ENCODE results near the gene BNIP1.

The BNIP1 gene

DNA sequence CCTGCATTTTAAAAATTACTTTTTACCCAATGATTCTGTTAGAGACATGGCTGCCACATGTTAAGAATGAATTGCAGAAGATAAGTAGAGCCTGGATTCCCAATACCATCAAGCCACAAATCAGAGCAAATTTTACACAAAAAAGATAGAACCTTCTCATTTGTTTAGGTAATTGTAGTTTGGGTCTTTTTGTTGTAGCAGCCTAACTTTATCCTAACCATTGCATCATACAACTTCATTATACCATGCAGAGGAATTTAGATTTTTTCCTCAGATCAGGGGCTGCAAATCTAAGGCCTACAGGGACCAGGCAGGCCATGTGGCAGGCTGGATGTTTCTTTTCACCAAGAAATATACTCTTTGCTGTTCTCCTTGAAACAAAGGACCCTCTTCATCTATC is 56.0 kb downstream of the BNIP1 start:
- Histone ChIP-seq H2BK5ac (ENCODE audit: low read depth, low read length, poor library complexity) (no peak overlapping the region), H3K27ac (ENCODE audit: low read depth, low read length) (no peak overlapping the region), H3K4me1 (ENCODE audit: control insufficient read depth in 1 of 2, insufficient read depth in 2 of 2, low read length in 2 of 2) (no peaks in the 10 kb centered on the region), H3K23ac (ENCODE audit: low read length) (no peak overlapping the region), H3K4me3 (ENCODE audit: low read depth, low read length) (no peak overlapping the region), H3K79me2 (ENCODE audit: control insufficient read depth, insufficient read depth, low read length, poor library complexity) (no peaks in the 10 kb centered on the region), H3K27me3 (ENCODE audit: insufficient read depth, low read length) (no peaks in the 10 kb centered on the region), H3K4ac (ENCODE audit: low read depth, low read length) (no peak overlapping the region), H3K4me2 (ENCODE audit: low read length) (no peak overlapping the region), H4K8ac (ENCODE audit: low read depth, low read length) (no peak overlapping the region), H3K14ac (ENCODE audit: low read length) (no peak overlapping the region), H3K18ac (ENCODE audit: low read length) (no peak overlapping the region), H3K9me3 (ENCODE audit: insufficient read depth, low read depth, low read length) (peaks cover 6% of the 10 kb centered on the region), H2AK5ac (ENCODE audit: low read length) (no peak overlapping the region), H2AFZ (ENCODE audit: insufficient read depth, low read length, poor library complexity) (no peak overlapping the region), H4K91ac (ENCODE audit: low read depth, low read length) (no peak overlapping the region), H2BK120ac (ENCODE audit: insufficient read depth, low read length, poor library complexity) (no peak overlapping the region), H3K36me3 (ENCODE audit: control insufficient read depth in 1 of 2, insufficient read depth in 2 of 2, low read length in 2 of 2) (no peaks in the 10 kb centered on the region), H4K12ac (ENCODE audit: low read depth, low read length) (no peak overlapping the region), H3K9ac (ENCODE audit: low read length) (no peak overlapping the region), H3K79me1 (ENCODE audit: low read length) (no peaks in the 10 kb centered on the region), H2BK12ac (ENCODE audit: low read length) (no peak overlapping the region)
- no peak for DNase-seq

DNA sequence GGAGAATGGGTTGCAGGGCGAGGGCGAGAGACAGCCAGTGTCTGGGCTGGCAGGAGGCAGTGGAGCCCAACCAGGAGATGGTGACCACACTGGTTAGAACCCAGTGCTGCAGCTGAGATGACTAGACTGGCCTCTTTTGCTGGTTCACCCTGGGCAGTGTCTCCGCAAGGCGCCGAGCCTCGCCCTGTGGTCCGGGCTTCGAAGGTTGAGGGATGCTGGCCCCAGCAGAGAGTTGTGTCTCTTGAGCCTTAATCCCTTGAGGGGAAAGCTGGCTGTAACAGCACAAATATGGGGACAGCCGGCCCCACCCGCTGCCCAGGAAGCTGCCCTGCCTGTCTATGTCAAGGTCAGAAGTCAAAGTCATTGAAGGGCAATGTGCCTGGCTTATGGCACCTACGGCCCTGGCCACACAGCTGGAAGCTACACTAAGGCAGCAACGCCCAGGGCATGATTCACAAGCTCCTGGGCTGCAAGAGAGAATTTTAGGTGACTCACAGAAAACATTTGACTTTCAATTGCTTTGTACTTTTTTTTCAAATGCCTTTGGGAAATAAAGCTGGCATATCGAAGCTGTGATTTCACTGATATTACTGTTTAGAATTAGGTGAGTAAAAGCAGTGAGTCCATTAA is 57.4 kb downstream of the BNIP1 start:
- H2AFZ ChIP-seq (ENCODE audit: insufficient read depth, low read length, poor library complexity), result no peak overlapping the region
- peaks cover 8% of the 10 kb centered on the region for H3K9me3 ChIP-seq (ENCODE audit: insufficient read depth, low read depth, low read length)
- peak; percentile 41 to 70 for DNase-seq
- no peak overlapping the region for H3K18ac ChIP-seq (ENCODE audit: low read length)
- H3K14ac ChIP-seq (ENCODE audit: low read length), result no peak overlapping the region
- no peak overlapping the region for H3K4me3 ChIP-seq (ENCODE audit: low read depth, low read length)
- H3K4ac ChIP-seq (ENCODE audit: low read depth, low read length), result no peak overlapping the region
- no peaks in the 10 kb centered on the region for H3K4me1 ChIP-seq (ENCODE audit: control insufficient read depth in 1 of 2, insufficient read depth in 2 of 2, low read length in 2 of 2)
- H3K36me3 ChIP-seq (ENCODE audit: control insufficient read depth in 1 of 2, insufficient read depth in 2 of 2, low read length in 2 of 2), result no peaks in the 10 kb centered on the region
- H3K23ac ChIP-seq (ENCODE audit: low read length), result no peak overlapping the region
- no peak overlapping the region for H2BK5ac ChIP-seq (ENCODE audit: low read depth, low read length, poor library complexity)
- H3K9ac ChIP-seq (ENCODE audit: low read length), result no peak overlapping the region
- H4K8ac ChIP-seq (ENCODE audit: low read depth, low read length), result no peak overlapping the region
- no peak overlapping the region for H2BK12ac ChIP-seq (ENCODE audit: low read length)
- H3K79me1 ChIP-seq (ENCODE audit: low read length), result no peaks in the 10 kb centered on the region
- no CpG with 5 or more reads among the region's 13 CpGs for WGBS (ENCODE audit: extremely low coverage, insufficient coverage, insufficient read length)
- no peaks in the 10 kb centered on the region for H3K27me3 ChIP-seq (ENCODE audit: insufficient read depth, low read length)
- H2AK5ac ChIP-seq (ENCODE audit: low read length), result no peak overlapping the region
- H4K91ac ChIP-seq (ENCODE audit: low read depth, low read length), result no peak overlapping the region
- no peaks in the 10 kb centered on the region for H3K79me2 ChIP-seq (ENCODE audit: control insufficient read depth, insufficient read depth, low read length, poor library complexity)
- no peak overlapping the region for H3K4me2 ChIP-seq (ENCODE audit: low read length)
- no peak overlapping the region for H3K27ac ChIP-seq (ENCODE audit: low read depth, low read length)
- H2BK120ac ChIP-seq (ENCODE audit: insufficient read depth, low read length, poor library complexity), result no peak overlapping the region
- H4K12ac ChIP-seq (ENCODE audit: low read depth, low read length), result no peak overlapping the region

DNA sequence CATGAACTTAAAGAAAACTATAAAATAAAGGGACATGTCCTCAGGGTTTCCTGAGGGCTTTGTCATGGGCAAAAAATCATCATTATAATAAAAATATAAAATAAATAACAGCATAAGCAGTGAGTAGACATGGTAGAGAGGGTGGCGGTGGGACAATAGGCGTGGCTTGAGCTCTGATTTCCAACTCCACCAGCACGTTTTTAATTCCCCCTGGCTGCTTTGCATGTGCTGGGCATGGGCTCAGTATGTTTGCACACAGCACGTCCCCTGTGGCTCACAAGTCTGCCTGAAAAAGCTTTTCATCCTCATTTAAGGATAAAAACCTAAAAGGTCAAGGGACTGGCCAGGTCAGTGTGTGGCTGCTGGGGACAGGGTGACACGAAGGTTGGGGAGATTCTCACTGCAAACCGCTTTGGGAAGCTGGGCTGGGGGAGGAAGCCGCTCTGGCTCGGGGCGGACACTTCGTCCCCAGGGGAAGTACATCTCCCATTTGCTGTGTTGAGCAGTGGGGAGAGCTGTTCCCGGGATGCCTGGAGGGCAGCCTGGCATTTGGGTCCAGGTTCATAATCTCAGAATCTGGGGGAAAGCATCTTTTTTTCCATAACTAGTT is 58.0 kb downstream of the BNIP1 start:
- Histone ChIP-seq H3K79me2 (ENCODE audit: control insufficient read depth, insufficient read depth, low read length, poor library complexity) (no peaks in the 10 kb centered on the region), H3K23ac (ENCODE audit: low read length) (no peak overlapping the region), H3K36me3 (ENCODE audit: control insufficient read depth in 1 of 2, insufficient read depth in 2 of 2, low read length in 2 of 2) (no peaks in the 10 kb centered on the region), H3K14ac (ENCODE audit: low read length) (no peak overlapping the region), H2BK12ac (ENCODE audit: low read length) (no peak overlapping the region), H3K4me2 (ENCODE audit: low read length) (no peak overlapping the region), H2BK5ac (ENCODE audit: low read depth, low read length, poor library complexity) (no peak overlapping the region), H3K4ac (ENCODE audit: low read depth, low read length) (no peak overlapping the region), H3K27me3 (ENCODE audit: insufficient read depth, low read length) (no peaks in the 10 kb centered on the region), H4K8ac (ENCODE audit: low read depth, low read length) (no peak overlapping the region), H3K18ac (ENCODE audit: low read length) (no peak overlapping the region), H3K79me1 (ENCODE audit: low read length) (no peaks in the 10 kb centered on the region), H2AFZ (ENCODE audit: insufficient read depth, low read length, poor library complexity) (no peak overlapping the region), H4K12ac (ENCODE audit: low read depth, low read length) (no peak overlapping the region), H3K9me3 (ENCODE audit: insufficient read depth, low read depth, low read length) (peaks cover 8% of the 10 kb centered on the region), H3K9ac (ENCODE audit: low read length) (no peak overlapping the region), H2BK120ac (ENCODE audit: insufficient read depth, low read length, poor library complexity) (no peak overlapping the region), H2AK5ac (ENCODE audit: low read length) (no peak overlapping the region), H3K4me1 (ENCODE audit: control insufficient read depth in 1 of 2, insufficient read depth in 2 of 2, low read length in 2 of 2) (no peaks in the 10 kb centered on the region), H3K27ac (ENCODE audit: low read depth, low read length) (no peak overlapping the region), H3K4me3 (ENCODE audit: low read depth, low read length) (no peak overlapping the region), H4K91ac (ENCODE audit: low read depth, low read length) (no peak overlapping the region)
- no CpG with 5 or more reads among the region's 11 CpGs for WGBS (ENCODE audit: extremely low coverage, insufficient coverage, insufficient read length)
- no peak for DNase-seq

DNA sequence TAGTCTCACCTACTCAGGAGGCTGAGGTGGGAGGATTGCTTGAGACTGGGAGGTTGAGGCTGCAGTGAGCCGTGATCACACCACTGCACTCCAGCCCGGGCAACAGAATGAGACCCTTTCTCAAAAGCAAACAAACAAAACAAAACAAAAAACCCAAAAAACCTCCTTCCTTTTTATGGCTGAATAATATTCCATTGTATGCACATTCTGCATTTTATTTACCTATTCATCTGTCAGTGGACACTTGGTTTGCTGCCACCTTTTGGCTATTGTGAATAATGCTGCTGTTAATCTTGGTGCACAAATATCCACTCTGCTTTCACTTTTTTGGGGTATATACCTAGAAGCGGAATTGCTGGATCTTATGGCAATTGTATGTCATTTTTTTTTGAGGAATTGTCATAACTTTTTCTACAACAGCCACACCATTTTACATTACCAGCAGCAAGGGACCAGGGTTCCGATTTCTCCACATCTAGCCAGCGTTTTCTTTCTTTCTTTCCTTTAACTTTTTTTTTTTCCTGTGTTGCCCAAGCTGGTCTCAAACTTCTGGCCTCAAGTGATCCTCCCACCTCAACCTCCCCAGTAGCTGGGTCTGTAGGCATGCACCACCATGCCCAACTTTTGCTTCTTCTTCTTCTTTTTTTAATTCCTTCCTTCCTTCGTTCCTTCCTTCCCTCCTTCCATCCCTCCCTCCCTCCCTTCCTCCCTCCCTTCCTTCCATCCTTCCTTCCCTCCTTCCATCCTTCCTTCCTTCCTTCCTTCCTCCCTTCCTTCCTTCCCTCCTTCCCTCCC is 60.1 kb downstream of the BNIP1 start:
- H3K79me1 ChIP-seq (ENCODE audit: low read length), result no peaks in the 10 kb centered on the region
- no peak overlapping the region for H2BK5ac ChIP-seq (ENCODE audit: low read depth, low read length, poor library complexity)
- no peak overlapping the region for H2BK120ac ChIP-seq (ENCODE audit: insufficient read depth, low read length, poor library complexity)
- 95% methylated on average over 1 of the region's 6 CpGs for WGBS (ENCODE audit: extremely low coverage, insufficient coverage, insufficient read length)
- H4K8ac ChIP-seq (ENCODE audit: low read depth, low read length), result no peak overlapping the region
- H3K4ac ChIP-seq (ENCODE audit: low read depth, low read length), result no peak overlapping the region
- no peak overlapping the region for H3K23ac ChIP-seq (ENCODE audit: low read length)
- H4K12ac ChIP-seq (ENCODE audit: low read depth, low read length), result no peak overlapping the region
- no peak overlapping the region for H3K18ac ChIP-seq (ENCODE audit: low read length)
- no peak overlapping the region for H3K14ac ChIP-seq (ENCODE audit: low read length)
- H3K79me2 ChIP-seq (ENCODE audit: control insufficient read depth, insufficient read depth, low read length, poor library complexity), result no peaks in the 10 kb centered on the region
- H3K4me3 ChIP-seq (ENCODE audit: low read depth, low read length), result no peak overlapping the region
- H3K27ac ChIP-seq (ENCODE audit: low read depth, low read length), result no peak overlapping the region
- no peak overlapping the region for H2AFZ ChIP-seq (ENCODE audit: insufficient read depth, low read length, poor library complexity)
- DNase-seq, result peak; percentile 13 to 70
- no peaks in the 10 kb centered on the region for H3K36me3 ChIP-seq (ENCODE audit: control insufficient read depth in 1 of 2, insufficient read depth in 2 of 2, low read length in 2 of 2)
- no peak overlapping the region for H3K9ac ChIP-seq (ENCODE audit: low read length)
- H4K91ac ChIP-seq (ENCODE audit: low read depth, low read length), result no peak overlapping the region
- no peaks in the 10 kb centered on the region for H3K4me1 ChIP-seq (ENCODE audit: control insufficient read depth in 1 of 2, insufficient read depth in 2 of 2, low read length in 2 of 2)
- H3K27me3 ChIP-seq (ENCODE audit: insufficient read depth, low read length), result no peaks in the 10 kb centered on the region
- peaks cover 6% of the 10 kb centered on the region for H3K9me3 ChIP-seq (ENCODE audit: insufficient read depth, low read depth, low read length)
- no peak overlapping the region for H2AK5ac ChIP-seq (ENCODE audit: low read length)
- no peak overlapping the region for H2BK12ac ChIP-seq (ENCODE audit: low read length)
- no peak overlapping the region for H3K4me2 ChIP-seq (ENCODE audit: low read length)

Measured in trophoblast cell (in vitro differentiated cells and primary cell).